ACHN (cell line): ENCODE measurements around the gene PLCB1.
A peak's percentile ranks its signal among the peaks of the same experiment; 100 is the strongest.

Experiments
- DNase-seq: peaks from one replicate; pipeline ENCODE4 v3.0.0-alpha.2; 2015
- in situ Hi-C: cut with HindIII; loops from 2 replicates; pipeline ENCODE4 v1.10.0; 2017; ENCODE audit warnings: low sequenced_read_pairs, low pct_ligation_motif_present, low pct_unique_long_range_greater_than_20kb

The PLCB1 gene

DNA sequence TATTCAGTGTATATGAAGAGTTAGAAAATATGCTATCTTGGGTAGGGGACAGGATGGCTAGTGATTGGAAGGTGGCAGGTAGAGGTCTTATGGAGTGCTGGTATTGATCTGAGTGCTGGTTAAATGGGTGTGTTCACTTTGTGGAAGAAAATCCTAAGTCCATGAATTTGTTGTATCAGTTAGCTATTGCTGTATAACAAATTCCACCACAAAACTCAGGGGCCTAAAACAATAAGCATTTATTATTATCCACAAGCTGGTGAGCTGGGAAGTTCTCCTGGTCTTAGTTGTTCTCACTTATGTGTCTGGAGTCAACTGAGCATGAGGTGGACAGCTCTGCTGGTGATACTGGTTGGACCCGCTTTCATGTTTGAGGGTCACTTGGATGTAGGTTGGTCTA, 724.6 kb downstream of the PLCB1 start:
- in situ Hi-C loops = no loop called here
- no peak for DNase-seq

DNA sequence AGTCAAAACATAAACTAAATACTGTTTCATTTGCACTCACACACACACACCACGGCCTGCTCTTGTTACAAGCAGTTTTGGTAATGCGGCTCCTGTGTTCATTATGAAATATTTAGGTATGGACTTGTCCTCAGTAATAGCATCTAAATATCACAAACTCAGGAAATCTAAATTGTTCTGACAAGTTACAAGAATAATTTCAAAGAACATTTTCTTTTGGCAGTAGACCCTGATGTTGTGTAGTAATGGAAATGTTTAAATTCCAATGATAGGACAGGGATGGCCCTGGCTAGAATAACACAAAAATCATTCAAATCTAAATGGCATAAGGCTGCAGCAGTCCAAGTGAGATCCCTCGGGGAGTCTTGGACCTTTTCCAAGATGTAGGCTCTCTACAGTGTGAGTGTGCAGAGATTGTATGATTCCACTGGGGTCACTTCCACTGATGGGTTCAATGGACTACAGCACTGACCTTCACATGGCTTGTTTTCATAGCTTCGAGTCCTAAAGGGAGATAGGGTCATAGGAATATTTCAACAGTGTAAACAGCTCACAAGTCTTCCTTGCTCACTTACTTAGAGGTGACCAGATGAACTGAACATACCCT, 726.2 kb downstream of the PLCB1 start:
- no peak for DNase-seq
- in situ Hi-C loops = no loop called here

DNA sequence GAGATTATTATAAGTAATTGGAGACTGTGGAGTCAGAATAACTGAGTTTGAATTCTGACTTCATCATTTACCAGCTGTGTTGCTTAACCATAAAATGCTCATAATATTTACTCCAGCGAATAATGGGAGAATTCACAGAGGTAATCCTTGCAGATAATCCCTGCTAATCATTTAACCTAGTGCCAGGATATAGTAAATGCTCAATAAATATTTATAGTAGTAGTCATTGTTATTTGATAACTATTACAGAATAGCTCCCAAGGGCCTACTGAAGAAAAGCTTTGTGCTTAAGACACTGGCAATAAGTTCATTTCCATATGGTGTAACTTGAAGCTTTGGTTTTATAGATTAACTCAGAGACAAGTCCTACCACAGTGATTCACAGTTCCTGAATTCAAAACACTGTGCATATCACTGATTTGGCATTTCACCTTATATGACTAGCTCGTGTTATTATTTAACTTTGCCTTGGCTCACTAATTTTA, 728.0 kb downstream of the PLCB1 start:
- DNase-seq = peak; percentile 98
- in situ Hi-C loops = no loop called here

DNA sequence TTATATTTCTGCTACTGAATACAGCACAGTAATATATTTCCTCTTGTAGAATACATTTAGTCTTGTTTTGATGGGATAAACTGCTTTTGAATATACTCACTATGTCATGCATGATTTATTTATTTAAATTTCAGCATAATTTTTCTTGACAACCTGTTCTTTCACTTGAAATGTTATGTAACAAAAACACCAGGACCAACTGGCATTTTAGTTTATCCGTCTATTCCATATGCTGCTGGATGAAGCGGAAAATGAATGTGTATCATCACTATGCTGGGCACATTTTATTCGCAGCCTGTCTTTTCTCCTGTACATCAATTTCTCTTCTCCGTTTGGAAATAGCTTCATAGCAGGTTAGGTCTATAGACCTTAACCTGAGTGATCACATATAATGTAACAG, 730.0 kb downstream of the PLCB1 start:
- no peak for DNase-seq
- in situ Hi-C loops = no loop called here

DNA sequence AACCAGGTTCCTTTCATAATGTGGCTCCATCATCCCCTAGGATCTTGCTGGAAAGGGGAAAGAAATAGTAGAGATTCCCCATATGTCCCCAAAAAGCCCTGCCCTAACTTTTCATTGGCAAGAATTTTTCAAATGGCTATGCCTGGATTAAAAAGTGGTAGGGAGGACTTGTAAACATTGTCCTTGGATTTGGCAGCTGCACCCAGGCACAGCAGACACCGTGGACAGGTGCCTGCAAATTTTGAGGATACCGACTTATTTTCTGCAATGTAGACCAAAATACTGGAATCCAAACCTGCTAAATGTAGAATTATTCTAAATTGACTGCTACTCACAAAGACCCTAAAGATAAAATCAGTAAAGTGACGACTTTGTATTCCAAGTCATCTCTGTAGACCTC, 733.6 kb downstream of the PLCB1 start:
- DNase-seq = no peak
- in situ Hi-C loops = no loop called here

DNA sequence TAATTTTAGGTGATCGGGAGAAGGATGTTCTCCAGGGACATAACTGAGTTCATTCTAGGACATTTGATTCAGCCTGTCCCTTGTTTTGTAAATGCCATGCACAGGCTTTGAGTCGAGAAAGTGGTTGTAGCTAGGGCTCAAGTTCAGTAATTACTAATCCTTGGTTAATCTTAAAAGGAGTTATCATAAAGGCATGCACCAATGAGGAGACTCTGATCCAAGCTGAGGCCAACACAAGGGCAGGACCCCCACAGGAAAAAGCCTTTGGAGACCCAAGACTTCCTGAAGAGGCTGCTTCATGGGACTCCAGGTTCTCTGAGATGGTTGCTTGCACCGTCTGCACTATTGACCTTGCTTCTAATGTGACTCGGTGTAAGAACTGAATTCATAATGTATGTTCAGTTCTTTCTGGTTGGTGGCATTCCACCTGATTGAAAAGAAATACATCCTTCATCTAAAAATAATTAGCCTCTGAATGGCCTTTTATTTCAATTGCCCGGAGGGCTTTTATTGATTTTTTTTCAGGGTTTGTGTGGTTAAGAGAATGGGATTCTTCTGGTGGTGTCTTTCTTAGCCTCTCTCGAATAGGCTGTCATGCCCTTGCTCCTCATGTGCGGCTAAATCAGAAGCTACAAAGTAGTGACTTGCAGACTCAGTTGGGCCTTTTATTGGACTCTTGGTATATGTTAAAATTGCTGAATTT, 735.1 kb downstream of the PLCB1 start:
- in situ Hi-C loops = no loop called here
- DNase-seq = no peak

DNA sequence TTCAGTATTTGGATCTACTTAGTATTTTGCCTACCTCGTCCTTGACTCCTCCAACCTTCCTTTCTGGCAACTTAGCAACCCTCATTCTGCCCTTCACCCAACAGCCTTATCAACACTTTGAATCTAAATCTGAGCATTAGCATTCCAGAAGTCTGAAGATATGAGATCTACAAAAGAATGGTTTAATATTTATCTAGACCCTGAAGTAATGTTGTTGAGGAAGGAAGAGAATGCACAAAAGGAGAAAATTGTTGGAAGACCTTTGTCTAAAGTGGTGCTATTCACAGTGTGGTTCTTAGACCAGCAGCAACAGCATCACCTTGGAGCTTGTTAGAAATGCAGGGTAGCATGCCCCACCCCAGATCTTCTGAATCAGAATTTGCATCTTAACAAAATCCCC, 738.6 kb downstream of the PLCB1 start:
- in situ Hi-C loops = no loop called here
- DNase-seq = no peak

DNA sequence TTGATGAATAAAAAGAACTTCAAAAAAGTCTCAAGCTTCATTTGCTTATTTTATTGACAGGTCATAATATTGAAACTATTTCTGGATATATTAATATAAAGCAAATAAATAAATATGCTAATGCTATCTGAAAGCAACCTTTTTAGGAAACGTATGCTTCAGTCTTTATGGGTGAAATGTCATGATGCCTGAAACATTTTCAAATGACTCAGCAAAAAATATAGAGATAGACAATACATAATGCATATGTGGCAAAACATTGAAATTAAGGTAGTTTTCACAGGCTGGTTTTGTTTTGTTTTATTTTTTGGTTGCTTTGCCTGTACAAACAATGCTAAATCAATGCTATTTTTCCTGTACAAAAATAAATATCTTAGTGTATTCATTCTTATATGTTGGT, 742.4 kb downstream of the PLCB1 start:
- in situ Hi-C loops = no loop called here
- DNase-seq = no peak

DNA sequence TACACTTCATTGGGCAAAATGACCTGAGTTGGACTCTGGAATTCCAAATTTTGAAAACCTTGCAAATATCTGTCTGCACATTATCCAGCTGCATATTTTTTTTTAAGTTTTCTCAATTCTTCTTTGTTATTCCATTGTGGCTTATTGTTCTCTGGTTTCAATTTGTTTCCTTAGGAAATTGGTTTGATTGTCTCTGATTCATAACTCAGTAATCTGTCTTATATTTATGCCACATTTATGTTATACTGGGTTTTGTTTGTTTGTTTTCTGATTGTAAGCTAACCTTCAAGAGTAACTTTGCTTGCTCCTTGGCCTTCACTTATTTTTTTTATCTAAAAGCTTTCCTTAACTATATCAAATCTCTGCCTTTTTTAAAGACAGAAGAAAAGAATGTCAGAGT, 743.5 kb downstream of the PLCB1 start:
- in situ Hi-C loops = no loop called here
- DNase-seq = no peak

DNA sequence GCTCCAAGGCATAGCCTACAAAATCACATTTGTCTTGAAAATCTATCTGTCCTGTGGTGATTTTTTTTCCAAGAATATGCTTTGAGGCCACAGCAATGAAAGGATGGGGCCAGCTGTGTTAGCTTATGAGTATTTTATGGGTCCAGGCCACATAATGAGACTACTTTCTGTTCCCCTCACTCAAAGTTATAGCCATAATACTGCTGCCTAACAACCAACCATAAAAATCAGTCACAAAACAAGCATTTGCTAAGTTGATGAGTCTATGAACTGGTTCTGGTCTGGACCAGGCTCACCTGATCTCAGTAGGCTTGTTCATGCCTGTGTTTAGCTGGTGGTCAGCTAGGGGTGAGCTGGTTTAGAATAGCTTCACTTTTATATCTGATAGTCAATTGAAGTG, 744.3 kb downstream of the PLCB1 start:
- in situ Hi-C loops = no loop called here

DNA sequence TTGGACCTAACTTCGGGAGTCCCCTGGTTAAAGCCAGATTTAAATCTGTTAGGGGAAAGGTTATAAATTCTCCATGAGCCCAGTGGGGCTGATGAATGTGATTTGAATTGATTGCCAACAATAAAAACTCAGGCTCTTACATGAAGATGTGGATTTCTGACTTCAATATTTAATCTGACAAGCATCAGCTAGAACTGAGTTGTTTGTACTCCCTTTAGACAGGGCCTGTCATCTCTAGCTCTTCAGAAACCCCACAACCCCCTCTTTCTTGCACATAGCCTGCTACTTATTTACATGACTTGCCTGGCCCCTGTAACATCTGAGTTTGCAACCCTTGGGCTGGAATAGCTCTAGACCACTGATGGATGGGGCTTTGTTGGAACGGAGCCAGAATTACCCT, 745.2 kb downstream of the PLCB1 start:
- no peak for DNase-seq
- in situ Hi-C loops = no loop called here

More for the DNA sequence above, 744.3 kb downstream of the PLCB1 start:
- no peak for DNase-seq

DNA sequence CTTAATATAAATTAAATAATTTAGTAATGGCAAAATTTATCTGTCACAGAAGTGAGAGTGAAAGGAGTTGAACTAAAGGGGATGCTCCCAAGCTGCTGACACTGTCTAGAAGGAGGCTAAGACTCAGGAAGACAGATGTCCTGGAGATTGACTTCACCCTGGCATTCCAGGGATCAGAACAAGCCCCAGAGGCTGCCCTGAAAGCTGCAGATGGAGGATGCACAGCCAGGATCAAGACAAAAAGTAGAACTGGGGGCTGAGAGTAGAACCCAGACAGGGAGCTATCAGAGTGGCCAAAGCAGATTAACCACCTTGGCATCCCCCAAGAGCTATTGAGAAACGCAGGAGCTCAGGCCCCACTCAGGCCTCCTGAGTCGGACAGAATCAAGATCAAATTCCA, 747.6 kb downstream of the PLCB1 start:
- no peak for DNase-seq

DNA sequence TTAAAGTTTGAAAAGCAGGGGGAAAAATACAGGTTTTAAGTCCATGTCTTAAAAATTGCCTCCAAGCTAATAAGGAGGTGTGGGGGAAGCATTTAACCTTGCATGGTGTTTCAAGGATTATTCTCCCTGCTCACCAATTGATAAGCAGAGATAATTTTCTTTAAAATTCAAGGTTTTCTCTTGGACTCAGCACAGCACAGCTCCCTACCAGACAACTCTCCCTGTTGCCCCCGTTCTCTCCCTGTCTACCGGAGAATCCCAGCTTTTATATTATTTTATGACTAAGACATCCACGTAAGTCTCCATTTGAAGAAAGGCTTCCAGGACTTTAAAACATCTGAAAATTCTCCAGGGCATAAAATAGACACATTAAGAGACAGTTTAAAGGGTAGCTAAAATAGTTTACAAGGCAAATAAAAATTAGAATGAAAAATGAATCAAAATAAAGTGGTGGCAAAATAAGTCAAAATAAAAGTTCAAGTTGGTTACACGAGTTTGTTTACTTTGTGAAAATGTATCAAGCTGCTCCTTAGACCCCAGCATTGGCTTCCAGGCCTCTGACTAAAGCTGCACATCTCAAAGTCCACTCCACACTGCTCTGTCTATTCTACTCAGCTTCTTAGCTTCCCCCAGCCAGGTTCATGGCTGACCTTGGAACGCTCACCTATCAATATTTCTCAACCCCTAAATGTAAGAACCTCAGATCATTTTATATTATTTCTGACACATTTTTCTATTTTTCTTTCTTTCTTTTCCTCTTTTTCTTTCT, 748.2 kb downstream of the PLCB1 start:
- in situ Hi-C loops = no loop called here

More for the DNA sequence above, 747.6 kb downstream of the PLCB1 start:
- in situ Hi-C loops = no loop called here

DNA sequence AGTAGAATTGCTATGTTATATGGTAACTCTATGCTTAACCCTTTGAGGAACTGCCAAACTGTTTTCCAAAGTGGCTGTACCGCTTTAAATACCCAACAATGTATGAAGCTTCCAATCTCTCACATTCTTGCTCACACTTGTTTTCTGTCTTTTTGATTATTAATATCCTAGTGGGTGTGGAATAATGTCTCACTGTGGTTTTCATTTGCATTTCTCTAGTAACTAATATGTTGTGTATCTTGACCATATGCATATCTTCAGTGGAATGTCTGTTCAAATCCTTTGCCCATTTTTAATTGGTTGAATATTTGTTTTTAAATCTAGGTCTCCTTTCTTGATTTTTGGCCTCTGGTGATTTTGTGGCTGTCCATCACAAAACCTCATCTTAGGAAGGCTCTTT, 759.0 kb downstream of the PLCB1 start:
- no peak for DNase-seq

More for the DNA sequence above, 748.2 kb downstream of the PLCB1 start:
- DNase-seq = no peak

DNA sequence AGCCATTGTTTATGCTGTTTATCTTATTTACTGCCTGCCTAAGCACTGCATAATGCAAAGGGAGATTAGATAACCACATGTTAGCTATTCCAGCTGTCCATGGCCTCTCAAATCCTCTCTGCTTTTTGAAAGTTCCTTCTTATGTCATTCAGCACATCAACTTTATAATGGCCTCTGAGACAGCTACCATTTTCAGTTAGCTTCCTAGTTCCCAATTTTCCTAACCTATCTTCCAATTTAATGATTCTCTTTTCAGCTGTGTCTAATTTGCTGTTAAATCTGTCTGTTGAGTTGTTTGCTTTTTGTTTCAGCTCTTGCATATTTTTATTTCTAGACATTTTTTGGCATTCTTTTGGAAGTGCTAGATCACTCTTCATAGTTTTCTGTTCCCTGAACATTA, 763.4 kb downstream of the PLCB1 start:
- in situ Hi-C loops = no loop called here
- DNase-seq = no peak

More for the DNA sequence above, 759.0 kb downstream of the PLCB1 start:
- in situ Hi-C loops = no loop called here

DNA sequence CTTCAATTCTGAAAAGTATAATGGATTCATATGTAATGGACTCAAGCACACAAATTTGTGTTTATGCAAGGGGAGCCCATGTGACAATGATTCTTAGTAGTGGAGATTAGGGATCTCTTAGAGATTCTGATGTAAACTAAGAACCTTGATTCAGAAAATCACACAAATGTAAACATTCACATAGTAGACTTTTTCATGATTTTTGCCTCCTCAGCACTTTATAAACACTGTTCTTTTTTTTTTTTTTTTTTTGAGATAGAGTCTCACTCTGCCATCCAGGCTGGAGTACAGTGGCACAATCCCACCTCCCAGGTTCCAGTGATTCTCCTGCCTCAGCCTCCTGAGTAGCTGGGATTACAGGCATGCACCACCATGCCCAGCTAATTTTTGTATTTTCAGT, 766.8 kb downstream of the PLCB1 start:
- in situ Hi-C loops = no loop called here
- DNase-seq = no peak

DNA sequence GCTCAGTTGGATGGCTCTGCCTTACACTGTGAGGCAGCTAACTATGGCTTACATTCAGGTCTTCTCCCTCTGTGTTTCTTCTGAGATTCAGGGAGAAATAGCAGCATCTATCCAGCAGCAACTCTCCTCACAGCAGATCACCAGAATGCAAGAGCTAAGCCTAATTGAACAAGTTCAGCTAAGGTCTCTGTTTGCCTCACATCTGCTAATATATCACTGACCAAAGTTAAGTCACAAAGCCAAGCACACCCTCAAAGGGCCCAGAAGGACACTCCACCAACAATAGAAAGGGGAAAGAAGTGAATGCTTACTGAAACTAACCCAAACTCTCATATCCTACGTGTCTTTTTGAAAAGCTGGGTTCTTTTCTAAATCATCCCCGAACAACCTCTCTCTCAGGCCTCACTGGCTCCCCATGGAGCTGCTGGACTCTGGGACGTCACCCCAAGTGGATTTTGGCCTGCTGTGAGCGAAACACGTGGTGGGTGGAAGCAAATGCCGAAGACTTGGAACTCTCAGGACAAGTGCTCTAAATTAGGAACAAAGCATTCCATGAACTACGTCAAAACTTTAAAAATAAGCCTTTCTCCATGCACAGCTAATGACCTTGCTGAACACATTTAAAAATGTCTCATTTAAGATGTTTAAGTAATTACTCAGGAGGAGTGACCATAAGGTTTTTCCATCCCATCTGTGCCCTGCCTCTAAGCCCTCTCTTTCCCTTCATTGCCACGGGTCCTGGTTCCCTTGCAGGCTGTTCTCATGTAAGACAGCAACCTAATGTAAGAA, 769.4 kb downstream of the PLCB1 start:
- in situ Hi-C loops = no loop called here
- DNase-seq = no peak

DNA sequence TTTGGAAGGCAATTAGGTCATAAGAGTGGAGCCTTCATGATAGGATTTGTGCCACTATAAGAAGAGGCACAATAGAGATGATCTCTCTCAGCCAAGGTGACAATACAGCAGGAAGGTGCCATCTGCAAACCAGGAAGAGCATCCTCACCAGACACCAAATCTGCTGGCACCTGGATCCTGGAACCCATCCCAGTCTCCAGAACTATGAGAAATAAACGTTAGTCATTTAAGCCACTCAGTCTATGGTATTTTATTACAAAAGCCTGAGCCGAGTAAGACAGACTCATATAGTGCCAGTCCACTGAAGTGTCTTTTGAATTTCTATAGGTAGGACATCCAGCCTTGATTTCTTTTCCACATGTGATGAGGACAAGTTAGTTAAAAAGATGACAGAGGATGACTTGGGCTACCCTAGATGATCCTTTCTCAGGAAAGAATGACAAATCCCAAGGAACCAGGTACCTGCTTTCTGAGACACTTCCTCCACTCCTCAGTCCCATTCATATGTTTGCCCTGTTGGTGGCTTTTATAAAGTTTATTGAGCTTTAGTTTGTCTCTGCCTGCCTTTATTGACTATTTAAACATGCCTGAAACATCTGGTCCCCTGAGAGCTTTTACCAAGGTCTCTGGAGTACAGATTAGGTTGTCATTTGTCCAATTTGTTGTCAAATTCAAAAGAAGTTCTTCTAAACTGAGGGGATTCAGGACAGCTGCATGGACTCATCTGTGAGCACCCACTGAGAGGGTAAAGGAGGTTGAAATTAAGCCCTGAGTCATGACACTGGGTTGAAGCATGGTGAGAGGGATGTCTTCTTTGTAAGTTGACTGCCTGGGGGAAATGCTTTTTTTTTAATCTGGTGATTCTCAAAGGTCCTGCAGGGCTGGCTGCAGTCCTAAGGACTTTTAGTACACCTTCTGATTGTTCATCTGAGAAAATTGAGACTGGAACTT, 771.9 kb downstream of the PLCB1 start:
- in situ Hi-C loops = no loop called here
- DNase-seq = no peak
